Activated CD4-positive, alpha-beta T cell treated with anti-CD3 and anti-CD28 coated beads for 1 hour (primary cell): ENCODE data around the gene FAM124A.

Source experiments
- DNase-seq: peaks from one replicate; pipeline ENCODE4 v3.0.0-alpha.2; 2020

FAM124A gene

GRCh38 chr13:51244637-51245405 lies 22.6 kb downstream of the FAM124A start:
- no peak for DNase-seq

GRCh38 chr13:51245583-51245982 lies 23.4 kb downstream of the FAM124A start:
- no peak for DNase-seq

- DNase-seq: no peak
These were observed 23.8 kb downstream of the FAM124A start for GRCh38 chr13:51246025-51246417.

GRCh38 chr13:51246418-51247277 lies 24.4 kb downstream of the FAM124A start:
- DNase-seq: no peak

- no peak for DNase-seq
These were observed 27.1 kb downstream of the FAM124A start for GRCh38 chr13:51249255-51249654.

GRCh38 chr13:51249770-51250741 lies 27.9 kb downstream of the FAM124A start:
- no peak for DNase-seq

- no peak for DNase-seq
These were observed 29.3 kb downstream of the FAM124A start for GRCh38 chr13:51251480-51251879.

- DNase-seq: no peak
These were observed 30.8 kb downstream of the FAM124A start for GRCh38 chr13:51252954-51253532.

GRCh38 chr13:51255556-51255955 lies 33.4 kb downstream of the FAM124A start:
- no peak for DNase-seq

- DNase-seq: no peak
These were observed 35.0 kb downstream of the FAM124A start for GRCh38 chr13:51257187-51257586.

GRCh38 chr13:51258612-51259548 lies 36.7 kb downstream of the FAM124A start:
- no peak for DNase-seq

- no peak for DNase-seq
These were observed 38.0 kb downstream of the FAM124A start for GRCh38 chr13:51260154-51260553.

GRCh38 chr13:51261610-51262249 lies 39.5 kb downstream of the FAM124A start:
- DNase-seq: no peak

- no peak for DNase-seq
These were observed 40.5 kb downstream of the FAM124A start for GRCh38 chr13:51262501-51263211.

GRCh38 chr13:51266642-51267041 lies 44.4 kb downstream of the FAM124A start:
- DNase-seq: no peak

- DNase-seq: no peak
These were observed 45.4 kb downstream of the FAM124A start for GRCh38 chr13:51267622-51268021.

- DNase-seq: no peak
These were observed 46.8 kb downstream of the FAM124A start for GRCh38 chr13:51269039-51269438.

- no peak for DNase-seq
These were observed 48.6 kb downstream of the FAM124A start for GRCh38 chr13:51270623-51271415.

- DNase-seq: no peak
These were observed 49.4 kb downstream of the FAM124A start for GRCh38 chr13:51271528-51272085.
